ENCODE measurements around the gene MAP3K7CL. TPM values are rescaled to one million over a fixed set of nuclear protein-coding genes. Genes with fewer than 3 reads are reported as not detected.

MAP3K7CL gene
- total and polyA plus RNA-seq, 2 of the 8 experiments (the other 6 are each of a cell fraction or from before 2014, with no cell fraction given) = not detected

DNA sequence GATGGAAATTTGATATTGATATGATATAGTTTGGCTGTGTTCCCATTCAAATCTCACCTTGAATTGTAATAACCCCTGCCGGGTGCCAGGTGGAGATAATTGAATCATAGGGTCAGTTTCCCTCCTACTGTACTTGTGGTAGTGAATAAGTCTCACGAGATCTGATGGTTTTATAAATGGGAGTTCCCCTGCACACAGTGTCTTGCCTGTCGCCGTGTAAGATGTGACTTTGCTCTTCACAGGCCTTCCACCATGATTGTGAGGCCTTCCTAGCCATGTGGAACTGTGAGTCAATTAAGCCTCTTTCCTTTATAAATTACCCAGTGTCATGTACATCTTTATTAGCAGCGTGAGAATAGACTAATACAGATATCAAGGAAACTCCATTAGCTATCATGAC is 74.6 kb downstream of the MAP3K7CL start:
- WGBS, 2 experiments (ENCODE audit: extremely low coverage in 1 of 2, insufficient coverage in 1 of 2, insufficient read length in 1 of 2, insufficient replicate concordance in 2 of 2, low coverage in 1 of 2, low lambda C conversion rate in 2 of 2, missing lambda C conversion rate in 1 of 2) = 83% methylated on average over 5 of the region's 5 CpGs; no CpG with 5 or more reads in 1 of the 2 experiments
- Histone ChIP-seq H3K4ac (replicated peaks; ENCODE audit: insufficient read length, low read depth, low read length) (no peak overlapping the region), H3K27ac (ENCODE audit: low read depth, low read length) (no peak overlapping the region), H2AK5ac (ENCODE audit: low read depth, low read length) (no peak overlapping the region), H3K79me1 (ENCODE audit: low read depth, low read length) (no peaks in the 10 kb centered on the region), H3K4me3 (ENCODE audit: extremely low read depth in 1 of 4, insufficient read depth in 2 of 4, low read depth in 3 of 4, low read length in 4 of 4) (no peak overlapping the region), H2BK5ac (ENCODE audit: low read depth, low read length) (no peak overlapping the region), H3K4me2 (ENCODE audit: insufficient read depth in 1 of 2, low read depth in 2 of 2, low read length in 2 of 2) (no peak overlapping the region), H3K18ac (ENCODE audit: extremely low read depth, low read length) (no peak overlapping the region), H4K5ac (ENCODE audit: insufficient read length, low read depth, low read length) (no peak overlapping the region), H3K27me3 (replicated peaks in 1 of 4; ENCODE audit: control insufficient read depth in 3 of 4, extremely low read depth in 1 of 4, insufficient read depth in 3 of 4, low read length in 3 of 4) (no peaks in the 10 kb centered on the region), H3K14ac (ENCODE audit: insufficient read length) (no peak overlapping the region), H3K23me2 (ENCODE audit: low read depth, low read length) (no peaks in the 10 kb centered on the region), H3K4me1 (replicated peaks in 1 of 4; ENCODE audit: control insufficient read depth in 3 of 4, insufficient read depth in 4 of 4, low read length in 3 of 4) (no peaks in the 10 kb centered on the region), H2BK120ac (replicated peaks; ENCODE audit: low read depth, low read length) (no peak overlapping the region), H2BK20ac (ENCODE audit: low read length) (no peak overlapping the region), H2BK12ac (ENCODE audit: low read depth, low read length) (no peak overlapping the region), H2BK15ac (ENCODE audit: low read length) (no peak overlapping the region), H4K20me1 (replicated peaks in 1 of 2; ENCODE audit: control insufficient read depth in 1 of 2, insufficient read depth in 2 of 2, low read length in 2 of 2) (no peaks in the 10 kb centered on the region), H2AFZ (ENCODE audit: low read length) (no peak overlapping the region), H3K56ac (replicated peaks; ENCODE audit: insufficient read length, low read depth, low read length) (no peak overlapping the region), H3K9ac (replicated peaks in 1 of 4; ENCODE audit: extremely low read depth in 1 of 4, low read depth in 3 of 4, low read length in 3 of 4) (no peak overlapping the region), H3K9me3 (ENCODE audit: insufficient read depth in 2 of 2, low read depth in 1 of 2, low read length in 1 of 2) (peaks cover 0 to 9% of the 10 kb centered on the region in 2 experiments; a peak in 2 of 4 replicates), H3K36me3 (ENCODE audit: control insufficient read depth in 2 of 4, insufficient read depth in 4 of 4, low read length in 3 of 4) (no peaks in the 10 kb centered on the region), H3K23ac (ENCODE audit: insufficient read length) (no peak overlapping the region), H3K79me2 (ENCODE audit: control insufficient read depth in 1 of 2, insufficient read depth in 2 of 2, low read length in 2 of 2) (no peaks in the 10 kb centered on the region), H4K8ac (ENCODE audit: extremely low read depth, insufficient read depth, low read length) (no peak overlapping the region), H4K91ac (replicated peaks; ENCODE audit: insufficient read length, low read length) (no peak overlapping the region)
- DNase-seq (ENCODE audit: low read depth in 1 of 2, low spot score in 2 of 2) (no peak), FAIRE-seq (no peak)
- ChIA-PET POLR2A (ENCODE audit: partially characterized antibody) (no interaction called here), CTCF (ENCODE audit: partially characterized antibody) (interaction anchor here (0.6 to 1.4 kb wide), 2 partner anchors 21 to 304 kb away, joined by 3 read pairs; no protein-coding TSS in a partner anchor)
- TF ChIP-seq JUN (IDR thresholded peaks at IDR 0.05; ENCODE audit: low read depth, low read length) (no peak), SIX5 (IDR thresholded peaks at IDR 0.05; ENCODE audit: low read depth, low read length) (no peak)
